ENCODE results near the gene FBXO24. TPM values are rescaled to one million over a fixed set of nuclear protein-coding genes. Genes with fewer than 3 reads are reported as not detected.

The FBXO24 gene
- total RNA-seq, 1 experiment from 2014 or later, result 1.1 TPM

GRCh38 chr7:100574362-100575205, 11.5 kb upstream of the FBXO24 start:
- no peak for TF ChIP-seq CTCF (IDR thresholded peaks at IDR 0.05; ENCODE audit: unreplicated experiment)
- H3K36me3 Mint-ChIP-seq (ENCODE audit: insufficient read depth, unreplicated experiment), result peaks cover 20% of the 10 kb centered on the region
- H3K4me3 Mint-ChIP-seq (ENCODE audit: unreplicated experiment), result no peak overlapping the region
- no peak for DNase-seq (ENCODE audit: unreplicated experiment)
- ChIA-PET POLR2A (interaction anchor here (0.5 kb wide), 1 partner anchor 11 kb away, joined by 3 read pairs; the partner anchor contains the start of genes FBXO24 and LRCH4), CTCF (interaction anchor here (1.3 kb wide), 1 partner anchor 105 kb away, joined by 3 read pairs; no protein-coding TSS in a partner anchor)
- no peak overlapping the region for H3K27ac Mint-ChIP-seq (ENCODE audit: low read depth, unreplicated experiment)
- no TSS peak for BruUV-seq (replicated peaks)
- intact Hi-C loops (cut with micrococcal nuclease), result no loop called here
- no peaks in the 10 kb centered on the region for H3K27me3 Mint-ChIP-seq (ENCODE audit: insufficient read depth, unreplicated experiment)
- H3K4me1 Mint-ChIP-seq (ENCODE audit: insufficient read depth, unreplicated experiment), result no peaks in the 10 kb centered on the region
- H3K9me3 Mint-ChIP-seq (ENCODE audit: unreplicated experiment), result no peaks in the 10 kb centered on the region

GRCh38 chr7:100575206-100575631, 10.9 kb upstream of the FBXO24 start:
- H3K27ac Mint-ChIP-seq (ENCODE audit: low read depth, unreplicated experiment), result no peak overlapping the region
- no peak for TF ChIP-seq CTCF (IDR thresholded peaks at IDR 0.05; ENCODE audit: unreplicated experiment)

GRCh38 chr7:100575746-100576383, 10.3 kb upstream of the FBXO24 start:
- intact Hi-C loops (cut with micrococcal nuclease), result no loop called here
- no TSS peak for BruUV-seq (replicated peaks)
- ChIA-PET POLR2A (interaction anchor here (1.4 kb wide), 1 partner anchor 9 kb away, joined by 5 read pairs; no protein-coding TSS in a partner anchor), CTCF (interaction anchor here (0.6 kb wide), 1 partner anchor 115 kb away, joined by 5 read pairs; no protein-coding TSS in a partner anchor)
- DNase-seq (ENCODE audit: unreplicated experiment), result no peak
- Mint-ChIP-seq H3K27ac (ENCODE audit: low read depth, unreplicated experiment) (no peak overlapping the region), H3K36me3 (ENCODE audit: insufficient read depth, unreplicated experiment) (peaks cover 20% of the 10 kb centered on the region), H3K9me3 (ENCODE audit: unreplicated experiment) (no peaks in the 10 kb centered on the region), H3K4me1 (ENCODE audit: insufficient read depth, unreplicated experiment) (no peaks in the 10 kb centered on the region), H3K27me3 (ENCODE audit: insufficient read depth, unreplicated experiment) (no peaks in the 10 kb centered on the region), H3K4me3 (ENCODE audit: unreplicated experiment) (no peak overlapping the region)
- no peak for TF ChIP-seq CTCF (IDR thresholded peaks at IDR 0.05; ENCODE audit: unreplicated experiment)

More at GRCh38 chr7:100575206-100575631, 10.9 kb upstream of the FBXO24 start:
- DNase-seq (ENCODE audit: unreplicated experiment), result no peak
- no peaks in the 10 kb centered on the region for H3K27me3 Mint-ChIP-seq (ENCODE audit: insufficient read depth, unreplicated experiment)
- POLR2A ChIA-PET, result no interaction called here
- intact Hi-C loops (cut with micrococcal nuclease), result no loop called here
- H3K4me1 Mint-ChIP-seq (ENCODE audit: insufficient read depth, unreplicated experiment), result no peaks in the 10 kb centered on the region
- H3K36me3 Mint-ChIP-seq (ENCODE audit: insufficient read depth, unreplicated experiment), result peaks cover 20% of the 10 kb centered on the region
- H3K9me3 Mint-ChIP-seq (ENCODE audit: unreplicated experiment), result no peaks in the 10 kb centered on the region
- CTCF ChIA-PET, result interaction anchor here (1.3 kb wide), 1 partner anchor 106 kb away, joined by 3 read pairs; no protein-coding TSS in a partner anchor
- no peak overlapping the region for H3K4me3 Mint-ChIP-seq (ENCODE audit: unreplicated experiment)
- BruUV-seq (replicated peaks), result no TSS peak

GRCh38 chr7:100576384-100576993, 9.6 kb upstream of the FBXO24 start:
- POLR2A ChIA-PET, result interaction anchor here (1.2 to 1.4 kb wide), 2 partner anchors 9 to 10 kb away, joined by 3 to 5 read pairs; partner anchors contain the start of gene FBXO24
- TF ChIP-seq CTCF (IDR thresholded peaks at IDR 0.05; ENCODE audit: unreplicated experiment), result no peak
- no peak for DNase-seq (ENCODE audit: unreplicated experiment)
- Mint-ChIP-seq H3K4me1 (ENCODE audit: insufficient read depth, unreplicated experiment) (no peaks in the 10 kb centered on the region), H3K36me3 (ENCODE audit: insufficient read depth, unreplicated experiment) (peaks cover 24% of the 10 kb centered on the region), H3K27ac (ENCODE audit: low read depth, unreplicated experiment) (no peak overlapping the region), H3K4me3 (ENCODE audit: unreplicated experiment) (no peak overlapping the region), H3K9me3 (ENCODE audit: unreplicated experiment) (no peaks in the 10 kb centered on the region), H3K27me3 (ENCODE audit: insufficient read depth, unreplicated experiment) (no peaks in the 10 kb centered on the region)
- intact Hi-C loops (cut with micrococcal nuclease), result no loop called here
- no TSS peak for BruUV-seq (replicated peaks)
- CTCF ChIA-PET, result interaction anchor here (0.6 to 1.5 kb wide), 2 partner anchors 12 to 116 kb away, joined by 5 to 7 read pairs; no protein-coding TSS in a partner anchor
